ENCODE data around the gene IGFBP4. TPM values are rescaled to one million over a fixed set of nuclear protein-coding genes. Genes with fewer than 3 reads are reported as not detected.

The IGFBP4 gene
- polyA plus RNA-seq, 1 experiment: 1,200 TPM

- POLR2A ChIA-PET: interaction anchor here (1.2 kb wide), 1 partner anchor 10 kb away, joined by 6 read pairs; no protein-coding TSS in a partner anchor
- H3K27me3 ChIP-seq (ENCODE audit: control insufficient read depth, insufficient read depth, low read length): no peaks in the 10 kb centered on the region
These were observed 17.9 kb downstream of the IGFBP4 start for GRCh38 chr17:40460968-40461731.

GRCh38 chr17:40461732-40462342 lies 18.6 kb downstream of the IGFBP4 start:
- Histone ChIP-seq H3K27me3 (ENCODE audit: control insufficient read depth, insufficient read depth, low read length) (no peaks in the 10 kb centered on the region), H3K4me3 (ENCODE audit: low read depth, low read length) (no peak overlapping the region), H3K36me3 (ENCODE audit: control insufficient read depth, insufficient read depth, low read length) (peaks cover 21% of the 10 kb centered on the region)
- CTCF ChIA-PET: interaction anchor here (0.9 to 4.2 kb wide), 8 partner anchors 10 to 99 kb away, joined by 3 to 31 read pairs (median 5); no protein-coding TSS in a partner anchor
- POLR2A ChIA-PET: no interaction called here
- DNase-seq (ENCODE audit: low read depth): no peak
- no peak for TF ChIP-seq CTCF (IDR thresholded peaks at IDR 0.05; ENCODE audit: insufficient read depth, low read depth, low read length)

More at GRCh38 chr17:40460968-40461731, 17.9 kb downstream of the IGFBP4 start:
- CTCF ChIA-PET: interaction anchor here (0.9 to 4.2 kb wide), 8 partner anchors 9 to 100 kb away, joined by 3 to 31 read pairs (median 6); no protein-coding TSS in a partner anchor
- DNase-seq (ENCODE audit: low read depth): no peak
- H3K4me3 ChIP-seq (ENCODE audit: low read depth, low read length): no peak overlapping the region
- peaks cover 26% of the 10 kb centered on the region for H3K36me3 ChIP-seq (ENCODE audit: control insufficient read depth, insufficient read depth, low read length)
- TF ChIP-seq CTCF (IDR thresholded peaks at IDR 0.05; ENCODE audit: insufficient read depth, low read depth, low read length): no peak

- no peak for DNase-seq (ENCODE audit: low read depth)
- POLR2A ChIA-PET: no interaction called here
- H3K27me3 ChIP-seq (ENCODE audit: control insufficient read depth, insufficient read depth, low read length): no peaks in the 10 kb centered on the region
- H3K36me3 ChIP-seq (ENCODE audit: control insufficient read depth, insufficient read depth, low read length): peaks cover 15% of the 10 kb centered on the region
- no peak for TF ChIP-seq CTCF (IDR thresholded peaks at IDR 0.05; ENCODE audit: insufficient read depth, low read depth, low read length)
- no peak overlapping the region for H3K4me3 ChIP-seq (ENCODE audit: low read depth, low read length)
- CTCF ChIA-PET: interaction anchor here (0.6 to 4.2 kb wide), 9 partner anchors 10 to 98 kb away, joined by 3 to 31 read pairs (median 5); no protein-coding TSS in a partner anchor
These were observed 19.3 kb downstream of the IGFBP4 start for GRCh38 chr17:40462343-40463121.

GRCh38 chr17:40463122-40463550 lies 19.9 kb downstream of the IGFBP4 start:
- TF ChIP-seq CTCF (IDR thresholded peaks at IDR 0.05; ENCODE audit: insufficient read depth, low read depth, low read length): no peak
- peaks cover 11% of the 10 kb centered on the region for H3K36me3 ChIP-seq (ENCODE audit: control insufficient read depth, insufficient read depth, low read length)
- no peak for DNase-seq (ENCODE audit: low read depth)
- ChIA-PET CTCF (interaction anchor here (0.6 to 4.2 kb wide), 6 partner anchors 13 to 98 kb away, joined by 3 to 31 read pairs (median 5); no protein-coding TSS in a partner anchor), POLR2A (no interaction called here)
- H3K27me3 ChIP-seq (ENCODE audit: control insufficient read depth, insufficient read depth, low read length): no peaks in the 10 kb centered on the region
- no peak overlapping the region for H3K4me3 ChIP-seq (ENCODE audit: low read depth, low read length)

Measured in BJ (cell line).